ENCODE data around the gene USO1. TPM values are rescaled to one million over a fixed set of nuclear protein-coding genes. Genes with fewer than 3 reads are reported as not detected.

The USO1 gene
- total and polyA plus RNA-seq, 2 of the 8 experiments (the other 6 are each of a cell fraction or from before 2014, with no cell fraction given) = 57.3 to 198 TPM

DNA sequence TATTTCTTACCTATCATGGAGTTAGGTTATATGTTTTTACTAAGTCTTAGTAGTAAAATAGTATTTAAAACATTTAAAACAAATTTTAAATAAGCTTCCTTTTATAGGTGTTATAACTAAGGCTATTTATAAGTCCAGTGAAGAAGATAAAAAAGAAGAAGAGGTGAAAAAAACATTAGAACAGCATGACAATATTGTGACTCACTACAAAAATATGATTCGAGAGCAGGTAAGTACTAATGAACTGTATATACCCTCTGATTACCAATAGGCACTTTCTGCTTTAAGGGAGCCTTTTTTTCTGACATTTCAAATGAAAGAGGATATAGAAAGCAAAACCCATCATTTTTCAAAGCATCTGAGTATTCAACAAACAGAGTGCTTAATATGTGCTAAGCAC lies 76.6 kb downstream of the USO1 start (continued):
- TF ChIP-seq, protein P1, sequence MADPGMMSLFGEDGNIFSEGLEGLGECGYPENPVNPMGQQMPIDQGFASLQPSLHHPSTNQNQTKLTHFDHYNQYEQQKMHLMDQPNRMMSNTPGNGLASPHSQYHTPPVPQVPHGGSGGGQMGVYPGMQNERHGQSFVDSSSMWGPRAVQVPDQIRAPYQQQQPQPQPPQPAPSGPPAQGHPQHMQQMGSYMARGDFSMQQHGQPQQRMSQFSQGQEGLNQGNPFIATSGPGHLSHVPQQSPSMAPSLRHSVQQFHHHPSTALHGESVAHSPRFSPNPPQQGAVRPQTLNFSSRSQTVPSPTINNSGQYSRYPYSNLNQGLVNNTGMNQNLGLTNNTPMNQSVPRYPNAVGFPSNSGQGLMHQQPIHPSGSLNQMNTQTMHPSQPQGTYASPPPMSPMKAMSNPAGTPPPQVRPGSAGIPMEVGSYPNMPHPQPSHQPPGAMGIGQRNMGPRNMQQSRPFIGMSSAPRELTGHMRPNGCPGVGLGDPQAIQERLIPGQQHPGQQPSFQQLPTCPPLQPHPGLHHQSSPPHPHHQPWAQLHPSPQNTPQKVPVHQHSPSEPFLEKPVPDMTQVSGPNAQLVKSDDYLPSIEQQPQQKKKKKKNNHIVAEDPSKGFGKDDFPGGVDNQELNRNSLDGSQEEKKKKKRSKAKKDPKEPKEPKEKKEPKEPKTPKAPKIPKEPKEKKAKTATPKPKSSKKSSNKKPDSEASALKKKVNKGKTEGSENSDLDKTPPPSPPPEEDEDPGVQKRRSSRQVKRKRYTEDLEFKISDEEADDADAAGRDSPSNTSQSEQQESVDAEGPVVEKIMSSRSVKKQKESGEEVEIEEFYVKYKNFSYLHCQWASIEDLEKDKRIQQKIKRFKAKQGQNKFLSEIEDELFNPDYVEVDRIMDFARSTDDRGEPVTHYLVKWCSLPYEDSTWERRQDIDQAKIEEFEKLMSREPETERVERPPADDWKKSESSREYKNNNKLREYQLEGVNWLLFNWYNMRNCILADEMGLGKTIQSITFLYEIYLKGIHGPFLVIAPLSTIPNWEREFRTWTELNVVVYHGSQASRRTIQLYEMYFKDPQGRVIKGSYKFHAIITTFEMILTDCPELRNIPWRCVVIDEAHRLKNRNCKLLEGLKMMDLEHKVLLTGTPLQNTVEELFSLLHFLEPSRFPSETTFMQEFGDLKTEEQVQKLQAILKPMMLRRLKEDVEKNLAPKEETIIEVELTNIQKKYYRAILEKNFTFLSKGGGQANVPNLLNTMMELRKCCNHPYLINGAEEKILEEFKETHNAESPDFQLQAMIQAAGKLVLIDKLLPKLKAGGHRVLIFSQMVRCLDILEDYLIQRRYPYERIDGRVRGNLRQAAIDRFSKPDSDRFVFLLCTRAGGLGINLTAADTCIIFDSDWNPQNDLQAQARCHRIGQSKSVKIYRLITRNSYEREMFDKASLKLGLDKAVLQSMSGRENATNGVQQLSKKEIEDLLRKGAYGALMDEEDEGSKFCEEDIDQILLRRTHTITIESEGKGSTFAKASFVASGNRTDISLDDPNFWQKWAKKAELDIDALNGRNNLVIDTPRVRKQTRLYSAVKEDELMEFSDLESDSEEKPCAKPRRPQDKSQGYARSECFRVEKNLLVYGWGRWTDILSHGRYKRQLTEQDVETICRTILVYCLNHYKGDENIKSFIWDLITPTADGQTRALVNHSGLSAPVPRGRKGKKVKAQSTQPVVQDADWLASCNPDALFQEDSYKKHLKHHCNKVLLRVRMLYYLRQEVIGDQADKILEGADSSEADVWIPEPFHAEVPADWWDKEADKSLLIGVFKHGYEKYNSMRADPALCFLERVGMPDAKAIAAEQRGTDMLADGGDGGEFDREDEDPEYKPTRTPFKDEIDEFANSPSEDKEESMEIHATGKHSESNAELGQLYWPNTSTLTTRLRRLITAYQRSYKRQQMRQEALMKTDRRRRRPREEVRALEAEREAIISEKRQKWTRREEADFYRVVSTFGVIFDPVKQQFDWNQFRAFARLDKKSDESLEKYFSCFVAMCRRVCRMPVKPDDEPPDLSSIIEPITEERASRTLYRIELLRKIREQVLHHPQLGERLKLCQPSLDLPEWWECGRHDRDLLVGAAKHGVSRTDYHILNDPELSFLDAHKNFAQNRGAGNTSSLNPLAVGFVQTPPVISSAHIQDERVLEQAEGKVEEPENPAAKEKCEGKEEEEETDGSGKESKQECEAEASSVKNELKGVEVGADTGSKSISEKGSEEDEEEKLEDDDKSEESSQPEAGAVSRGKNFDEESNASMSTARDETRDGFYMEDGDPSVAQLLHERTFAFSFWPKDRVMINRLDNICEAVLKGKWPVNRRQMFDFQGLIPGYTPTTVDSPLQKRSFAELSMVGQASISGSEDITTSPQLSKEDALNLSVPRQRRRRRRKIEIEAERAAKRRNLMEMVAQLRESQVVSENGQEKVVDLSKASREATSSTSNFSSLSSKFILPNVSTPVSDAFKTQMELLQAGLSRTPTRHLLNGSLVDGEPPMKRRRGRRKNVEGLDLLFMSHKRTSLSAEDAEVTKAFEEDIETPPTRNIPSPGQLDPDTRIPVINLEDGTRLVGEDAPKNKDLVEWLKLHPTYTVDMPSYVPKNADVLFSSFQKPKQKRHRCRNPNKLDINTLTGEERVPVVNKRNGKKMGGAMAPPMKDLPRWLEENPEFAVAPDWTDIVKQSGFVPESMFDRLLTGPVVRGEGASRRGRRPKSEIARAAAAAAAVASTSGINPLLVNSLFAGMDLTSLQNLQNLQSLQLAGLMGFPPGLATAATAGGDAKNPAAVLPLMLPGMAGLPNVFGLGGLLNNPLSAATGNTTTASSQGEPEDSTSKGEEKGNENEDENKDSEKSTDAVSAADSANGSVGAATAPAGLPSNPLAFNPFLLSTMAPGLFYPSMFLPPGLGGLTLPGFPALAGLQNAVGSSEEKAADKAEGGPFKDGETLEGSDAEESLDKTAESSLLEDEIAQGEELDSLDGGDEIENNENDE (IDR thresholded peaks at IDR 0.05; ENCODE audit: insufficient replicate concordance, low read length) = no peak
- TF ChIP-seq CHD2 (IDR thresholded peaks at IDR 0.05; ENCODE audit: low read length) (no peak), KDM1A (IDR thresholded peaks at IDR 0.05; ENCODE audit: borderline replicate concordance, low read length) (no peak), EZH2 (IDR thresholded peaks at IDR 0.05; ENCODE audit: low read depth, low read length, severe bottlenecking) (no peak), JUN (IDR thresholded peaks at IDR 0.05; ENCODE audit: low read depth, low read length) (no peak), NANOG (IDR thresholded peaks at IDR 0.05; ENCODE audit: insufficient read depth, low read depth, low read length, poor library complexity, severe bottlenecking) (no peak), BCL11A (IDR thresholded peaks at IDR 0.05; ENCODE audit: low read depth in 2 of 2, low read length in 2 of 2) (no peak), TEAD4 (IDR thresholded peaks at IDR 0.05; ENCODE audit: low read depth, low read length) (no peak), SP4 (IDR thresholded peaks at IDR 0.05; ENCODE audit: low read length) (no peak), SAP30 (IDR thresholded peaks at IDR 0.05; ENCODE audit: insufficient read depth, insufficient replicate concordance, low read length) (no peak)
- TF ChIP-seq, protein P2, sequence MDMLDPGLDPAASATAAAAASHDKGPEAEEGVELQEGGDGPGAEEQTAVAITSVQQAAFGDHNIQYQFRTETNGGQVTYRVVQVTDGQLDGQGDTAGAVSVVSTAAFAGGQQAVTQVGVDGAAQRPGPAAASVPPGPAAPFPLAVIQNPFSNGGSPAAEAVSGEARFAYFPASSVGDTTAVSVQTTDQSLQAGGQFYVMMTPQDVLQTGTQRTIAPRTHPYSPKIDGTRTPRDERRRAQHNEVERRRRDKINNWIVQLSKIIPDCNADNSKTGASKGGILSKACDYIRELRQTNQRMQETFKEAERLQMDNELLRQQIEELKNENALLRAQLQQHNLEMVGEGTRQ (IDR thresholded peaks at IDR 0.05; ENCODE audit: low read length) = no peak
